ENCODE data around the gene ELOVL6. TPM values are rescaled to one million over a fixed set of nuclear protein-coding genes. Genes with fewer than 3 reads are reported as not detected.

ELOVL6 gene
- total RNA-seq, 1 experiment from 2014 or later, result 25.3 TPM

DNA sequence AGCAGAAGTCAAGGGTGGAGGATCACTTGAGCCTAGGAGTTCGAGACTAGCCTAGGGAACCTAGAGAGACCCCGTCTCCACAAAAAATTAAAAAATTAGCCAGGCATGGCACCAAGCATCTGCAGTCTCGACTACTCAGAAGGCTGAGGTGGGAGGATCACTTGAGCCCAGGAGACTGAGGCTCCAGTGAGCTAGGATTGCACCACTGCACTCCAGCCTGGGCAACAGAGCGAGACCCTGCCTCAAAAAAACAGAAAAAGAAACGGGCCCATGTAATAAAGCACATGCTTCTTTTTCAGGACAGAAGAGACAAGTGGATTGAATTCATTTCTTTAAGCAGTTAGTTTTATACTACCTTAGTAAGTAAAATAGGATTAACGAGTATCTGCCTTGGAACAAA lies 42.0 kb downstream of the ELOVL6 start:
- H3K9me2 ChIP-seq (ENCODE audit: insufficient read depth), result no peaks in the 10 kb centered on the region
- H3K79me2 ChIP-seq (ENCODE audit: low read depth), result peaks cover 24% of the 10 kb centered on the region
- ChIA-PET POLR2A (ENCODE audit: unreplicated experiment) (no interaction called here), CTCF (no interaction called here)
- H3F3A ChIP-seq (ENCODE audit: insufficient read depth, low read depth), result no peaks in the 10 kb centered on the region
- H2AFZ ChIP-seq, result no peak overlapping the region
- H3K36me3 ChIP-seq (ENCODE audit: low read depth), result no peaks in the 10 kb centered on the region; the same call in 1 of the 2 replicates
- no TSS peak for BruUV-seq (replicated peaks)
- no peaks in the 10 kb centered on the region for H3K9me3 ChIP-seq (ENCODE audit: insufficient read depth, low read depth)
- peaks cover 41% of the 10 kb centered on the region for H3K4me1 ChIP-seq (replicated peaks; ENCODE audit: insufficient read depth)
- H4K20me1 ChIP-seq (ENCODE audit: insufficient read depth), result no peaks in the 10 kb centered on the region
- H3K4me2 ChIP-seq, result no peak overlapping the region
- no peak for TF ChIP-seq EZH2 (IDR thresholded peaks at IDR 0.05; ENCODE audit: low read depth)
- TF ChIP-seq, protein P1, sequence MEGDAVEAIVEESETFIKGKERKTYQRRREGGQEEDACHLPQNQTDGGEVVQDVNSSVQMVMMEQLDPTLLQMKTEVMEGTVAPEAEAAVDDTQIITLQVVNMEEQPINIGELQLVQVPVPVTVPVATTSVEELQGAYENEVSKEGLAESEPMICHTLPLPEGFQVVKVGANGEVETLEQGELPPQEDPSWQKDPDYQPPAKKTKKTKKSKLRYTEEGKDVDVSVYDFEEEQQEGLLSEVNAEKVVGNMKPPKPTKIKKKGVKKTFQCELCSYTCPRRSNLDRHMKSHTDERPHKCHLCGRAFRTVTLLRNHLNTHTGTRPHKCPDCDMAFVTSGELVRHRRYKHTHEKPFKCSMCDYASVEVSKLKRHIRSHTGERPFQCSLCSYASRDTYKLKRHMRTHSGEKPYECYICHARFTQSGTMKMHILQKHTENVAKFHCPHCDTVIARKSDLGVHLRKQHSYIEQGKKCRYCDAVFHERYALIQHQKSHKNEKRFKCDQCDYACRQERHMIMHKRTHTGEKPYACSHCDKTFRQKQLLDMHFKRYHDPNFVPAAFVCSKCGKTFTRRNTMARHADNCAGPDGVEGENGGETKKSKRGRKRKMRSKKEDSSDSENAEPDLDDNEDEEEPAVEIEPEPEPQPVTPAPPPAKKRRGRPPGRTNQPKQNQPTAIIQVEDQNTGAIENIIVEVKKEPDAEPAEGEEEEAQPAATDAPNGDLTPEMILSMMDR (conservative IDR thresholded peaks at IDR 0.05), result no peak
- no peaks in the 10 kb centered on the region for H3K27me3 ChIP-seq (ENCODE audit: insufficient read depth, low read depth)
- no peak overlapping the region for H3K27ac ChIP-seq
- no peak overlapping the region for H3K4me3 ChIP-seq
- intact Hi-C loops (cut with micrococcal nuclease; ENCODE audit: unreplicated experiment), result no loop called here
- DNase-seq, result no peak

DNA sequence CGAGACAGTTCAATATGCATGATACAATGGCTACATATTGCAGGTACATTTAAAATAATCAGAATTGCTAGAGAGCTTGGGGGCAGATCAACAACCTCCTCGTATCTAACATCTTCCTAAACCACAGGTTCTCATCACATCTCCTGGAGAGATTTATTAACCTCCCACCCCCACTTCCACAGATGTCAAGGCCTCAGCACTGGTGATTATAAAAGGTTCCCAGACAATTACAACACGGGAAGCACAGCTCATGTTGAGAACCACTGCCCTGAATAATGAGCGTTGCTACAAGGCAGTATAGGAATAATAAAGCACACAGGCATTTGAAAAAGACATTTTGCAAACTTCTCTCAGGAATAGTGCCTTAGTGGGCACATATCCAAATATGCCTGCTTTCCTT lies 42.8 kb downstream of the ELOVL6 start:
- no peak overlapping the region for H3K4me3 ChIP-seq
- no peaks in the 10 kb centered on the region; the same call in 1 of the 2 replicates for H3K36me3 ChIP-seq (ENCODE audit: low read depth)
- H3K27ac ChIP-seq, result no peak overlapping the region; the same call in 1 of the 2 replicates
- H3K27me3 ChIP-seq (ENCODE audit: insufficient read depth, low read depth), result no peaks in the 10 kb centered on the region
- ChIA-PET CTCF (no interaction called here), POLR2A (ENCODE audit: unreplicated experiment) (no interaction called here)
- no TSS peak for BruUV-seq (replicated peaks)
- TF ChIP-seq, protein P1 (conservative IDR thresholded peaks at IDR 0.05), result no peak
- TF ChIP-seq EZH2 (IDR thresholded peaks at IDR 0.05; ENCODE audit: low read depth), result no peak
- no peaks in the 10 kb centered on the region for H3K9me2 ChIP-seq (ENCODE audit: insufficient read depth)
- intact Hi-C loops (cut with micrococcal nuclease; ENCODE audit: unreplicated experiment), result no loop called here
- H3K79me2 ChIP-seq (ENCODE audit: low read depth), result peaks cover 24% of the 10 kb centered on the region
- no peaks in the 10 kb centered on the region for H4K20me1 ChIP-seq (ENCODE audit: insufficient read depth)
- H3K4me1 ChIP-seq (replicated peaks; ENCODE audit: insufficient read depth), result peaks cover 39% of the 10 kb centered on the region
- H3K4me2 ChIP-seq, result no peak overlapping the region
- DNase-seq, result no peak
- no peak overlapping the region for H2AFZ ChIP-seq
- no peaks in the 10 kb centered on the region for H3F3A ChIP-seq (ENCODE audit: insufficient read depth, low read depth)
- H3K9me3 ChIP-seq (ENCODE audit: insufficient read depth, low read depth), result no peaks in the 10 kb centered on the region

DNA sequence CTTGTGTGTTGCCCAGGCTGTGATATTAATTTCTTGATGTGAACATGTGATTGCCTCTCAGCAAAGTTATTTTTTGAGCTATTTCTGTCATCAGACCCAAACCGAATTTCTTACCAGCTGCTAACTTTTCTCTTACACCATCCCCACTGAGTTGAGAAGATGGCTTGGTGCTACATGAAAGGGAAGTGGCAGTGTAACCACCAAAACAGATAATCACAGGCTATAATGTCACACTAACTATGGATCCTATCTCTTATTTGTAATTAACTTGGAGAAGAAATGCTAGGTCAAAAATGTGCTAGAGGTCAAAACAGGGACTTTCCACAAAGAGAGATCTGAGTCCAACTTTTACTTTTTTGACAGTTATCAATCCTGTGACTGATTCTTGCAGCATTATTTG lies 43.8 kb downstream of the ELOVL6 start:
- Histone ChIP-seq H3K4me3 (no peak overlapping the region), H3K4me1 (replicated peaks; ENCODE audit: insufficient read depth) (peaks cover 28% of the 10 kb centered on the region), H3F3A (ENCODE audit: insufficient read depth, low read depth) (no peaks in the 10 kb centered on the region), H3K27me3 (ENCODE audit: insufficient read depth, low read depth) (no peaks in the 10 kb centered on the region), H3K27ac (no peak overlapping the region), H3K9me2 (ENCODE audit: insufficient read depth) (no peaks in the 10 kb centered on the region), H2AFZ (no peak overlapping the region), H3K79me2 (ENCODE audit: low read depth) (peaks cover 24% of the 10 kb centered on the region), H3K9me3 (ENCODE audit: insufficient read depth, low read depth) (no peaks in the 10 kb centered on the region), H3K36me3 (ENCODE audit: low read depth) (no peaks in the 10 kb centered on the region; the same call in 1 of the 2 replicates), H4K20me1 (ENCODE audit: insufficient read depth) (no peaks in the 10 kb centered on the region), H3K4me2 (no peak overlapping the region)
- no TSS peak for BruUV-seq (replicated peaks)
- intact Hi-C loops (cut with micrococcal nuclease; ENCODE audit: unreplicated experiment), result no loop called here
- DNase-seq, result no peak
- ChIA-PET POLR2A (ENCODE audit: unreplicated experiment) (no interaction called here), CTCF (no interaction called here)
- TF ChIP-seq, protein P1 (conservative IDR thresholded peaks at IDR 0.05), result no peak
- TF ChIP-seq EZH2 (IDR thresholded peaks at IDR 0.05; ENCODE audit: low read depth), result no peak
